ENCODE results near the gene MTG2.

DNA sequence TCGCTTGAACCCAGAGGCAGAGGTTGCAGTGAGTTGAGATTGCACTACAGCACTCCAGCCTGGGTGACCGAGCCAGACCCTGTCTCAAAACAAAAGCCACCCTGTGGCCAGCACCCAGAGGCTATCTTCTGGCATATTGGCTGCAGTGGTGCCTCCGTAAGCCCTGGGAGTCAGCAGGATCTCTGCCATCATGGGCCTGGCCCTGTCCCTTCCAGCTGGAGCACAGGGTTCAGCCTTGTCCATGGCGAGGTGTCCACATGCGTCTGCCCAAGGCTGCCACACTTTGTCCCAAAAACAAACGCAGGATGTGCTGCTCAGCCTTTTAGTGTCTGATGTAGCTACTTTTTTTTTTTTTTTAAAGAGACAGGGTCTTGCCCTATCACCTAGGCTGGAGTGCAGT is 15.4 kb upstream of the MTG2 start:
- TF ChIP-seq, protein P1, sequence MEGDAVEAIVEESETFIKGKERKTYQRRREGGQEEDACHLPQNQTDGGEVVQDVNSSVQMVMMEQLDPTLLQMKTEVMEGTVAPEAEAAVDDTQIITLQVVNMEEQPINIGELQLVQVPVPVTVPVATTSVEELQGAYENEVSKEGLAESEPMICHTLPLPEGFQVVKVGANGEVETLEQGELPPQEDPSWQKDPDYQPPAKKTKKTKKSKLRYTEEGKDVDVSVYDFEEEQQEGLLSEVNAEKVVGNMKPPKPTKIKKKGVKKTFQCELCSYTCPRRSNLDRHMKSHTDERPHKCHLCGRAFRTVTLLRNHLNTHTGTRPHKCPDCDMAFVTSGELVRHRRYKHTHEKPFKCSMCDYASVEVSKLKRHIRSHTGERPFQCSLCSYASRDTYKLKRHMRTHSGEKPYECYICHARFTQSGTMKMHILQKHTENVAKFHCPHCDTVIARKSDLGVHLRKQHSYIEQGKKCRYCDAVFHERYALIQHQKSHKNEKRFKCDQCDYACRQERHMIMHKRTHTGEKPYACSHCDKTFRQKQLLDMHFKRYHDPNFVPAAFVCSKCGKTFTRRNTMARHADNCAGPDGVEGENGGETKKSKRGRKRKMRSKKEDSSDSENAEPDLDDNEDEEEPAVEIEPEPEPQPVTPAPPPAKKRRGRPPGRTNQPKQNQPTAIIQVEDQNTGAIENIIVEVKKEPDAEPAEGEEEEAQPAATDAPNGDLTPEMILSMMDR (IDR thresholded peaks at IDR 0.05; ENCODE audit: low read length) = no peak
- TF ChIP-seq EZH2 (optimal IDR thresholded peaks at IDR 0.05; ENCODE audit: low read depth, low read length) = no peak

All from MM.1S (cell line).